ENCODE results near the gene SLC38A5. TPM values are rescaled to one million over a fixed set of nuclear protein-coding genes. Genes with fewer than 3 reads are reported as not detected.

The SLC38A5 gene
- total RNA-seq, 1 experiment from 2014 or later, result 54.6 TPM

DNA sequence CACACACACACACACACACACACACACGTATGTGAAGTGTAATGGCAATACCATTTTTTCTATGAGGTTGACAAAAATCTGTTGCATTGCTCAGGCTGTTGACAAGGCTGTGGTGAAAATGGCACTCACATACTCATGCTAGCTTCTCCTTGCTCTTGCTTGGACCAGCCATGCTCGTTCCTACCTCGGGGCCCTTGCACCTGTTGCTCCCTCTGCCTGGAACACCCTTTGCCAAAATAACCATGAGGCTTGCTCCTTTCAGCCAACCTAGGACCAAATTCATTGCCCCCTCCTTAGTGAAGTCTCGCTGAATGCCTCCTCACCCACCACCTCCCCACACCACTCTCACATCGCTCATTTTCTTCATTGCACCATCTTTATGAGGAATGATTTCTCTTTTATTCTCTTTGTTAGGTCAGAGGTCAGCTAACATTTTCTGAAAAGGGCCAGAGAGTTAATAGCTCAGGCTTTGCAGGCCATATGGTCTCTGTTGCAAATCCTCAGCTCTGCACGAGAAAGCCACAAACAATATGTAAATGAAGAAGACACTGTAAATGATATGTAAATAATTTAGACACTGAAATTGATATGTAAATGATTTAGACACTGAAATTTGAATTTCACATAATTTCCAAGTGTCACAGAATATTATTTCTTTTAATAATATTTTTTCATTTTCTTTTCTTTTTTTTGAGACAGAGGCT, 13.3 kb downstream of the SLC38A5 start:
- Histone ChIP-seq H3K9me2 (ENCODE audit: insufficient read depth) (no peaks in the 10 kb centered on the region), H3K4me2 (ENCODE audit: low read length) (no peak overlapping the region), H3K36me3 (ENCODE audit: control insufficient read depth in 1 of 2, insufficient read depth in 2 of 2, low read length in 2 of 2) (no peaks in the 10 kb centered on the region), H3K4me3 (replicated peaks in 1 of 2; ENCODE audit: low read depth in 1 of 2, low read length in 2 of 2) (no peak overlapping the region), H3K27ac (ENCODE audit: low read depth, low read length) (no peak overlapping the region), H2AFZ (ENCODE audit: low read depth, low read length, poor library complexity, severe bottlenecking) (no peak overlapping the region), H3K9ac (ENCODE audit: low read length) (no peak overlapping the region), H3K4me1 (ENCODE audit: control insufficient read depth in 1 of 2, insufficient read depth in 2 of 2, low read length in 2 of 2) (no peaks in the 10 kb centered on the region), H3K27me3 (ENCODE audit: insufficient read depth, low read length) (no peaks in the 10 kb centered on the region), H3K79me2 (ENCODE audit: insufficient read depth, low read length) (no peaks in the 10 kb centered on the region), H4K20me1 (ENCODE audit: insufficient read depth) (no peaks in the 10 kb centered on the region), H3K9me3 (ENCODE audit: control insufficient read depth in 1 of 2, insufficient read depth in 1 of 2, low read depth in 1 of 2, low read length in 2 of 2) (no peaks in the 10 kb centered on the region)
- ChIA-PET POLR2A (no interaction called here), RAD21 (ENCODE audit: low non-redundant PET in 1 of 2, low total read pairs in 2 of 2, uncharacterized antibody in 2 of 2, unreplicated experiment in 2 of 2) (interaction anchor here in 1 of 2 experiments (0.7 kb wide), 1 partner anchor 200 kb away, joined by 3 read pairs; no protein-coding TSS in a partner anchor), CTCF (no interaction called here)
- intact Hi-C loops (cut with micrococcal nuclease), result no loop called here
- DNase-seq (ENCODE audit: low read depth, low spot score) (no peak), ATAC-seq (no peak)
- BruUV-seq (replicated peaks), result no TSS peak
- no peak for TF ChIP-seq SRF (IDR thresholded peaks at IDR 0.05; ENCODE audit: low read depth)
- TF ChIP-seq ZFX (IDR thresholded peaks at IDR 0.05), result no peak
- no peak for TF ChIP-seq ZNF274 (IDR thresholded peaks at IDR 0.05; ENCODE audit: low read depth, low read length)
- no peak for TF ChIP-seq SIN3A (IDR thresholded peaks at IDR 0.05; ENCODE audit: low read depth)
- no peak for TF ChIP-seq CBX3 (IDR thresholded peaks at IDR 0.05; ENCODE audit: low read depth)
- no peak for TF ChIP-seq EGR1 (IDR thresholded peaks at IDR 0.05; ENCODE audit: low read depth)
- no peak for TF ChIP-seq CTCF (IDR thresholded peaks at IDR 0.05 in 2 of 3, conservative IDR thresholded peaks at IDR 0.05 in 1 of 3; ENCODE audit: borderline replicate concordance in 1 of 3, insufficient read depth in 1 of 3, low read depth in 2 of 3, low read length in 2 of 3)

DNA sequence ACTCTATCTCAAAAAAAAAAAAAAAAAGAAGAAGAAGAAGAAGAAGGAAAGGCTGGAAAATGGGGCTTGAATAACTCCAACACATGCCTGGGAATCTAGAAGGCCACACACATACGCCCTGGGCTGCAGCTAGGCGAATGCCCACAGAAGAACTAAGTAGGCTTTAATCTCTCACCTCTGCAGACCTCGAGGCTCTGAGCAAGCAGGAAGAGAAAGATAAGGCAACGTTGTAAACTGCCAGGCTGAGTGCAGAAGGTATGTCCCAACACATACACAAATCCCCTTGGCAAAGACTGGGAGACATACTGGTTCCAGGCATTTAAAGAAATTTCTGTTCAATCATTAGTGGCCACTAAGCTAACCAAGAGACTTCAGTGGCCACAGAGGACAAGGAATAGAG, 18.4 kb downstream of the SLC38A5 start:
- CTCF ChIA-PET, result no interaction called here
- H3K9me3 ChIP-seq (ENCODE audit: control insufficient read depth in 1 of 2, insufficient read depth in 1 of 2, low read depth in 1 of 2, low read length in 2 of 2), result no peaks in the 10 kb centered on the region
- no peak overlapping the region for H2AFZ ChIP-seq (ENCODE audit: low read depth, low read length, poor library complexity, severe bottlenecking)
- no peak for TF ChIP-seq SP1 (IDR thresholded peaks at IDR 0.05; ENCODE audit: low read depth)
- no peak for TF ChIP-seq YY1 (IDR thresholded peaks at IDR 0.05; ENCODE audit: extremely low read depth, insufficient replicate concordance, low read depth, low read length)
- TF ChIP-seq, protein P1, sequence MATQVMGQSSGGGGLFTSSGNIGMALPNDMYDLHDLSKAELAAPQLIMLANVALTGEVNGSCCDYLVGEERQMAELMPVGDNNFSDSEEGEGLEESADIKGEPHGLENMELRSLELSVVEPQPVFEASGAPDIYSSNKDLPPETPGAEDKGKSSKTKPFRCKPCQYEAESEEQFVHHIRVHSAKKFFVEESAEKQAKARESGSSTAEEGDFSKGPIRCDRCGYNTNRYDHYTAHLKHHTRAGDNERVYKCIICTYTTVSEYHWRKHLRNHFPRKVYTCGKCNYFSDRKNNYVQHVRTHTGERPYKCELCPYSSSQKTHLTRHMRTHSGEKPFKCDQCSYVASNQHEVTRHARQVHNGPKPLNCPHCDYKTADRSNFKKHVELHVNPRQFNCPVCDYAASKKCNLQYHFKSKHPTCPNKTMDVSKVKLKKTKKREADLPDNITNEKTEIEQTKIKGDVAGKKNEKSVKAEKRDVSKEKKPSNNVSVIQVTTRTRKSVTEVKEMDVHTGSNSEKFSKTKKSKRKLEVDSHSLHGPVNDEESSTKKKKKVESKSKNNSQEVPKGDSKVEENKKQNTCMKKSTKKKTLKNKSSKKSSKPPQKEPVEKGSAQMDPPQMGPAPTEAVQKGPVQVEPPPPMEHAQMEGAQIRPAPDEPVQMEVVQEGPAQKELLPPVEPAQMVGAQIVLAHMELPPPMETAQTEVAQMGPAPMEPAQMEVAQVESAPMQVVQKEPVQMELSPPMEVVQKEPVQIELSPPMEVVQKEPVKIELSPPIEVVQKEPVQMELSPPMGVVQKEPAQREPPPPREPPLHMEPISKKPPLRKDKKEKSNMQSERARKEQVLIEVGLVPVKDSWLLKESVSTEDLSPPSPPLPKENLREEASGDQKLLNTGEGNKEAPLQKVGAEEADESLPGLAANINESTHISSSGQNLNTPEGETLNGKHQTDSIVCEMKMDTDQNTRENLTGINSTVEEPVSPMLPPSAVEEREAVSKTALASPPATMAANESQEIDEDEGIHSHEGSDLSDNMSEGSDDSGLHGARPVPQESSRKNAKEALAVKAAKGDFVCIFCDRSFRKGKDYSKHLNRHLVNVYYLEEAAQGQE (IDR thresholded peaks at IDR 0.05; ENCODE audit: low read depth), result no peak
- TF ChIP-seq POLR2AphosphoS5 (IDR thresholded peaks at IDR 0.05; ENCODE audit: low read depth, low read length), result no peak
- no peak for TF ChIP-seq SIN3A (IDR thresholded peaks at IDR 0.05; ENCODE audit: low read depth)
- ATAC-seq (no peak), DNase-seq (ENCODE audit: low read depth, low spot score) (no peak)
- H3K9me2 ChIP-seq (ENCODE audit: insufficient read depth), result no peaks in the 10 kb centered on the region
- no peaks in the 10 kb centered on the region for H3K79me2 ChIP-seq (ENCODE audit: insufficient read depth, low read length)
- intact Hi-C loops (cut with micrococcal nuclease), result no loop called here
- no peak overlapping the region for H3K9ac ChIP-seq (ENCODE audit: low read length)
- H3K27ac ChIP-seq (ENCODE audit: low read depth, low read length), result no peak overlapping the region
- no peak overlapping the region for H3K4me3 ChIP-seq (replicated peaks in 1 of 2; ENCODE audit: low read depth in 1 of 2, low read length in 2 of 2)
- H3K27me3 ChIP-seq (ENCODE audit: insufficient read depth, low read length), result no peaks in the 10 kb centered on the region
- no peaks in the 10 kb centered on the region for H3K36me3 ChIP-seq (ENCODE audit: control insufficient read depth in 1 of 2, insufficient read depth in 2 of 2, low read length in 2 of 2)
- no peaks in the 10 kb centered on the region for H3K4me1 ChIP-seq (ENCODE audit: control insufficient read depth in 1 of 2, insufficient read depth in 2 of 2, low read length in 2 of 2)
- no peak overlapping the region for H3K4me2 ChIP-seq (ENCODE audit: low read length)
- RAD21 ChIA-PET (ENCODE audit: low non-redundant PET in 1 of 2, low total read pairs in 2 of 2, uncharacterized antibody in 2 of 2, unreplicated experiment in 2 of 2), result no interaction called here
- no peaks in the 10 kb centered on the region for H4K20me1 ChIP-seq (ENCODE audit: insufficient read depth)
- BruUV-seq (replicated peaks), result no TSS peak
- POLR2A ChIA-PET, result no interaction called here
